ENCODE data around the gene HCFC1R1.

The HCFC1R1 gene

GRCh38 chr16:3032624-3033023, 8.9 kb upstream of the HCFC1R1 start:
- no peak for DNase-seq

GRCh38 chr16:3030222-3031212, 6.8 kb upstream of the HCFC1R1 start:
- no peak for DNase-seq

- no peak for DNase-seq
These were observed 5.9 kb upstream of the HCFC1R1 start for GRCh38 chr16:3029491-3030221.

GRCh38 chr16:3028716-3029319, 5.1 kb upstream of the HCFC1R1 start:
- no peak for DNase-seq

DNA sequence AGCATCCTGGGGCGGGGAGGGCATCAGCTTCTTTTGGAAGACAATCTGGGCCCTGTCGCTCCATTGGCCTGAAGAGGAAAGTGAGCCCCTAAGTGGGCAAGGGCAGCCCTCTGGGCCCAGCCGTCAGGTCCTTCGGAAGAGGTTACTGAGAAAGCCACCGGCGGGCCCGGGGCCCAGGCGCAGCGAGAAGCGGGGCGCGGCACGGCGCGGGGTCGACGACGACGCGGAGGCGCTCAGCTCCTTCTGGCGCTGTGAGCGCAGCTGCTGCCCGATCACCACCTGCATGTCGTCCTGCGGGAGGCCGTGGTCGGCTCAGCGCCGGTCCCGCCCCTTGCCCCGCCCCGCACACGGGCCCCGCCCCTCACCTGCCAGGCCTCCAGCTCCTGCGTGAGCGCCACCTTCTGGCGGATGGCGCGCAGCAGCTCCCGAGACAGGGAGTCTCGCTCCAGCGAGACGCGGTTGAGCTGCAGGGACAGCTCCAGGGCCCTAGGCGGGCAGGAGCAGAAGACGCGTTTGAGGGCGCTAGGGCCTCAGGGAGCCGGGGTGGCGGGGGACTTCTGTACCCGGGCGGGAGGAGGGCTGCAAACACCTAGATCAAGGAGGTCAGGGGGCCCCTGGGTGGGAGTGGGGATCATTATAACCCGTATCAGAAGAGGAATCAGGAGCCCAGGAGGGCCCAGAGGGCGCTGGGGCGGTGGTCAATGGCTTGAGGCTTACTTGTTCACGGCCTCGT, 4.4 kb upstream of the HCFC1R1 start:
- peak; percentile 74 for DNase-seq

DNA sequence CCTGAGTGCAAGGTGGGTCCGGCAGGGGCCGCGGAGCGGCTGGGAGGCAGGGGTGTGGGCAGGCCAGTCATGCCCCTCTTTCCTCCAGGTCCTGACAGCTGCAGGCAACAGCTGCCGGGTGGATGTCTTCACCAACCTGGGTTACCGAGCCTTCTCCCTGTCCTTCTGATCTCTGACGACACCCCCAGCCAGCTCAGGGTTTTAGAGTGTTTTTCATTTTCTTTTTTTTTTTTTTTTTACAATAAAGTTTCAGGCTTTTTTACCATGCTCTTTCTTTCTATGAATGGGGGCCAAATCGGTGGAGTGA, 3.7 kb upstream of the HCFC1R1 start:
- no peak for DNase-seq

DNA sequence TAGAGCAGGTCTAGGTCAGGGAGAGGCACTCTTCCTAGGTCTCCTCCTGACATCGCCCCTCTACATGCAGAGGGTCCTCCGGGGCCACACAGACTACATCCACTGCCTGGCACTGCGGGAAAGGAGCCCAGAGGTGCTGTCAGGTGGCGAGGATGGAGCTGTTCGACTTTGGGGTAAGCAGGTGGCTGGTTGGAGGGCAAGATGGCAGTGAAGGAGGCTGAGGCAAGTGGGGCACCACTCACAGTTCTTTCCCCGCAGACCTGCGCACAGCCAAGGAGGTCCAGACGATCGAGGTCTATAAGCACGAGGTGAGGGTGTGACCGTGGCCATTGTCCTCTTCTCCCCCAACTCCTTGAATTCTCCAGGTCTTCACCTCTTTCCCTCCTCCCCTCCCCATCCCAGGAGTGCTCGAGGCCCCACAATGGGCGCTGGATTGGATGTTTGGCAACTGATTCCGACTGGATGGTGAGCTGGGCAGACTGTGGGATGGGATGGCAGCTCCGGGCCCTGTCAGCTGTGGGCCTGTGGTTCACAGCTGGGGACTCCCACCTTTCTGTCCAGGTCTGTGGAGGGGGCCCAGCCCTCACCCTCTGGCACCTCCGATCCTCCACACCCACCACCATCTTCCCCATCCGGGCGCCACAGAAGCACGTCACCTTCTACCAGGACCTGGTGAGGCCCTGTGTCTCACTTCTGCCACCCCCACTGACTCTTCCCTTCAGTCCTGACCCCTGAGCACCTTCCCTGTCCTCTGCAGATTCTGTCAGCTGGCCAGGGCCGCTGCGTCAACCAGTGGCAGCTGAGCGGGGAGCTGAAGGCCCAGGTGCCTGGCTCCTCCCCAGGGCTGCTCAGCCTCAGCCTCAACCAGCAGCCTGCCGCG, 3.1 kb upstream of the HCFC1R1 start:
- no peak for DNase-seq

GRCh38 chr16:3026003-3026378, 2.2 kb upstream of the HCFC1R1 start:
- DNase-seq = no peak

DNA sequence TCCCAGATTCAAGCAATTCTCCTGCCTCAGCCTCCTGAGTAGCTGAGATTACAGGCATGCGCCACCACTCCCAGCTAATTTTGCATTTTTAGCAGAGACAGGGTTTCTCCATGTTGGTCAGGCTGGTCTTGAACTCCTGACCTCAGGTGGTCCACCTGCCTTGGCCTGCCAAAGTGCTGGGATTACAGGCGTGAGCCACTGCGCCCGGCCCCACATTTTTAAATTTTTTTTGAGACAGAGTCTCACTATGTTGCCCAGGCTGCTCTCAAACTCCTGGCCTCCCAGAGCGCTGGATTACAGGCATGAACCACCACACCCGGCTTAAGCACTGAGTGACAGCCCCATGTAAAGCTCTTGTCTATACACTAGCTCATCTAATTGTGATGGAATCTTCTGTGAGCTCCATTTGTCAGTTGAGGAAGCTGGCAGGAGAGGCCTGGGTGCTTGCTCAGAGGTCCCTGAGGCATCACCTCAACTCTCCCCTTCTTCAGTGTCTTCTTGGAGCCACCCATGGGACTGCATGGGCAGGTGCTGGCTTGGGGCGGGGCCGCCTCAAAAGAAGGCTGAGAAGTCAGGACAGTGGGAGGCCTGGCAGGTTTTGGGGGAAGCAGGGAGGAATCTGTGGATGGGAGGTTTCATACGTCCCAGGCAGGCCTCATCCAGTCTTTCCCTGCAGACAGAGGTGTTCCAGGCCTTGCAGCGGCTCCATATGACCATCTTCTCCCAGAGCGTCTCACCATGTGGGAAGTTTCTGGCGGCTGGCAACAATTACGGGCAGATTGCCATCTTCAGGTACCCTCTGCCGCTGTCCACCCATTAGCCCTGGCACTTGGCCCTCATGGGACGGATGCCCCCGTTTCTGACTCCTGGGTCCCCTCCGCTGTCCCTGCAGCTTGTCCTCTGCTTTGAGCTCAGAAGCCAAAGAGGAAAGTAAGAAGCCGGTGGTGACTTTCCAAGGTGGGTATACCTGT, 1.6 kb upstream of the HCFC1R1 start:
- no peak for DNase-seq

DNA sequence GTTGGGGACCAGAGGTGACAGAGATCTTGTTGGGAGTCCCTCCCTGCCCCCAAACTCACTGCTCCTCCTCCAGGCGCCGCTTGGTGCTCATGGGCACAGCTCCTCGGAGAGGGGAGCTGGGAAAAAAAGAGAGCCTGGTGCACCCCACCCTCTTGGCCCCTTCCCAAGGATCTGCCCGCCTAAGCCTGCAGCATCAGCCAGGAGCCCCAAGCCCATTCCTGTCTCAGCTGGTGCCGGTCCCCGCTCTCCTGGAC, 400 bp downstream of the HCFC1R1 start:
- DNase-seq = no peak

DNA sequence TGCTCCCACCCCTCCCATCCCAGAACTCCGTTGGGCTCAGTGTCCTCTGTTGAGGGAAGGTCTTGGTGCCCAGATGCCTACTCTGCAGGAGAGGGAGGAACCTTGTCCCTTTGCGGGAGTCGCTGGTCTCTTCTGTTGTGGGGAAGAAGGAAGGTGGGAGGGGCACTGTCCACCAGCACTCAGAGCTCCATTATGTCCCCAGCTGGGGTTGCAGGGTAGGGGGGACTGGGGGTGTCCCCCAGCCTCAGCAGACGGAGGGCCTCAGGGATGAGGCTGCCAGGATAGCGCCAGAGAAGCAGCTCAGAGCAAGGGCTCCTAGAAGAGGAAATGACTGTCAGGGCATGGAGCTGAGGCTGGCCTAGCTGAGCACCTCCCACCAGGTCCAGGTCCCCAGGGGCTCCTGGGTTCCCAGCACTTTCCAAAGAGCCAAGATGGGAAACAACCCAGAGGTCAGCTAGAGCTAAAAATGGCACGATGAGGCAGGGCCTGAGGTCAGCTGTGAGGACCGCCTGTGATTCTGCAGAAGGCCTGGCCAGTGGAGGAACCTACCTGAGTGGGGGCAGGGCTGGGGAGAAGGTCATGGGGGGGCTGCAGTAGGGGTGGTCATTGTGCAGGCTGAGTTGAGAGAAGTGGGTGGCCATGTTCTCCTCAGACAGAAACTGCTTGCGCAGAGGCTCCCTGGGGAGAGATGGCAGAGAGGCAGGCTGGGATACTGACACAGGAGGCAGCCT, 893 bp downstream of the HCFC1R1 start:
- no peak for DNase-seq

DNA sequence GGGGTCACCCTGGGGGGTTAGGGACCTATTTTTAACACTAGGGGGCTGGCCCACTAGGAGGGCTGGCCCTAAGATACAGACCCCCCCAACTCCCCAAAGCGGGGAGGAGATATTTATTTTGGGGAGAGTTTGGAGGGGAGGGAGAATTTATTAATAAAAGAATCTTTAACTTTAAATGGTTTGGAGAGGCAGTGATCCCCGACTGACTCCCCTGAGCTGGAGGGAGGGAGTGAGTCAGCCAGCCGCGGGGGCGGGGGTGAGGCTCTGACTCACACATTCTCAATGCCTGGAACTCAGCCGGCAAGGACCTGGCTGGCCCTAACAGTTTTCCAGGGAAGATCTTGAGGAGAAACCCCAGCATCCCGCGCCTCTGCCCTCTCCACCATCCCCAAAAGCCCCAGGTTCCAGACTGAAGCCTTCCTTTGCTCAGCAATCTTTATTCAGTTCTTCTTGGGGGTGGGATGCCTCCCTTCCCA, 1.5 kb downstream of the HCFC1R1 start:
- DNase-seq = peak; percentile 70

- DNase-seq = peak; percentile 48
These were observed 2.1 kb downstream of the HCFC1R1 start for GRCh38 chr16:3021449-3022207.

DNA sequence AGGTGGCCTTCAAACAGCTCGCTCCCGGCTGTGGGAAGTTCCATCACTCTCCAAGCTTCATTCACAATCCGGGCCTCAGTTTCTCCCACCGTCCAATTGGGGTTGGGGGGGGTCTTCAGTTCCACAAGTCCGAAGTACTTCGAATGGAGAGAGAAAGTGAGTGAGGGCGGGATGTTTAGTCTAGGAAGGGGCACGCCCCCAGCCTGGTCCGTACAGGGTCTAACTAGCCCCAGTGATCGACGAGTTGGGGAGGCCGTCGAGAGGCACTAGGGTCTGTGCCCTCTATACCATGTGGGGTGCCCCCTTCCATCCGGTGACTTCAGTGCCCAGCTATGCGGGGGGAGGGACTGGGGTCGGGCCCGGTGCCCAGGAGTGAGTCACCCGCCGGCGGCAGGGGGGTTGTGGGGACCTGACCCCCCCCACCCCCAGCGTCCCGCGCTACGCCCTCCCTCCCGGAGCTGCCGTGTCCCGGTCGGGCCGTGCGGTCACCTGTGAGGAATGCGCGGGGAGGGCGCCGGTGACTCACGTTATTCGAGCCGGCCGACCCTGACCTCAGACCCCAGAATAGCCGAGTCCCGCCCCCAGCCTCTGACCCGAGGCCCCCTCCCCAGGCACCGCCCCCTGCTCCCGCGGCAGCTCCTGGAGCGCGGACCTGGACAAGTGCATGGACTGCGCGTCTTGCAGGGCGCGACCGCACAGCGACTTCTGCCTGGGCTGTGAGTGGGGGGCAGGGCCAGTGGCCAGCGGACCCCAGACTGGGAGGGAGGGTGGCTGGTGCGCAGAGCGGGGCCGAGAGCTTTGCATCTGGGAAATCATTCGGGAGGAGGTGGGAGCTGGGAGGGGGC, 2.9 kb downstream of the HCFC1R1 start:
- DNase-seq = peak; percentile 76

DNA sequence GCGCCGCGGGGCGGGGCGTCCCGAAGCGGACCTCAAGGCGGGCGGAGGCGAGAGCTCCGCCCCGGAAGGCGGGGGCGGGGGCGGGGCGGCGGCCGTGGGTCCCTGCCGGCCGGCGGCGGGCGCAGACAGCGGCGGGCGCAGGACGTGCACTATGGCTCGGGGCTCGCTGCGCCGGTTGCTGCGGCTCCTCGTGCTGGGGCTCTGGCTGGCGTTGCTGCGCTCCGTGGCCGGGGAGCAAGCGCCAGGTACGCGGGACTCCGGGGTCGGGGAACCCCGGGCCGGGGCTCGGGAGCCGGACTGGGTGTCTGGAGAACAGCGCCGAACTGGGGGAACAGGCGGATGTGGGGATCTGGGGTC, 3.5 kb downstream of the HCFC1R1 start, which contains the start of gene TNFRSF12A:
TSS of gene TNFRSF12A (plus strand) at position 122 of the 357 bp plus-strand sequence. CDS start at position 152, 30 bp downstream.
- peak; percentile 69 for DNase-seq

DNA sequence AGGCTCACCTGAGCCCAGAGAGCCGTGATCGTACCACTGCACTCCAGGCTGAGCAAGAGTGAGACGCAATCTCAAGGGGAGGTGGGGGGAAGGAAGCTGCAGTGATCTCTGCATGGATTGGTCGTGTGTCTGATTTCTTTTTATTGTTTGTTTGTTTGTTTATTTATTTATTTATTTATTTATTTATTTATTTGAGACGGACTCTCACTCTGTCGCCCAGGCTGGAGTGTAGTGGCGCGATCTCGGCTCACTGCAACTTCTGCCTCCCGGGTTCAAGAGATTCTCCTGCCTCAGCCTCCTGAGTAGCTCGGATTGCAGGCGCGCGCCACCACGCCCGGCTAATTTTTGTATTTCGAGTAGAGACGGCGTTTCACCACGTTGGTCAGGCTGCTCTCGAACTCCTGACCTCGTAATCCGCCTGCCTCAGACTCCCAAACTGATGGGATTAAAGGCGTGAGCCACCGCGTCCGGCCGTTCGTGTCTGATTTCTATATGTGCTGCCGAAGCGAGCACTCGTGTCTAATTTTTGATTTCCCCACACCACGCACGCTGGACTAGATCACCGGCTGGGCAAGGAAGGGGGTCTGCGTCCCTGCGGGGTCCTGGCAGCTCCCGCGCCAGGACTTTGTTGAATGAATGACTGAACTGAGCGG, 4.0 kb downstream of the HCFC1R1 start:
- no peak for DNase-seq

DNA sequence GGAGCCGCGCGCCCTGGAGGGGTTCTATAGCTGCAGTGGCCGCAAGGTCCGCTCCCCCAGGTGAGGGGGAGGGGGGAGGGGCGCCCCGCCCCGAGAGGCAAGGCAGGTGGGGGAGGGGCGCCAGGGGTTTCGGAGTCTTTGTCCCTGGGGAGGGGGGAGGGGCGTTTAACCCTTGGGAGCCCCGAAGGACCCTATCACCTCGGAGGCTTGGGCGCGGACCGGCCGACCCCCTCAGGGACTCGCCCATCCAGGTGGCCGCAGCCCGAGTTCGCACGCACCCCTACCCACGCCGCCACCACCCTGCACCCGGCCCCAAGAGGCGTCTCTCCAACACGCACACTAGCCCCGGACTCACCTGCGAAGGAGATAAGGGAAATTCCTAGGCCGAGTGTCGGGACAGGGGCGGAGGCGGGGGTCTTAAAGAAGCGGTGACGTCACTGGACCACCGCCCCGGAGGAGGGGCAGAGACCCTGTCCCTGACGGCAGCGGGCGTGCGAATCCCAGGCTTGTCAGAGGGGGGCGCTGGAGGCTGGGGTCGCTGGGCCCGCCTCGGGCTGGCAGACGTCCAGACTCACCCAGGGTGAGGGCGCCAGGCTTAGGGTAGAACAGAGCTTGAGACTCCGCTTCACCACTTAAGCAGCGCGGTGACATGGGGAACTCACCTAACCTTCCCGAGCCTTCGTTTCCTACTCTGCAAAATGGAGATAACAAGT, 5.8 kb downstream of the HCFC1R1 start, which contains the start of gene CLDN6:
TSS of gene CLDN6 (minus strand) at position 390 of the 713 bp plus-strand sequence. CDS start 2,162 bp downstream, outside the sequence.
- no peak for DNase-seq
